AG09319 (cell line): ENCODE data around the gene MLC1.

Experiments used
- DNase-seq: peaks from one replicate; pipeline ENCODE4 v3.0.0-alpha.2; 2010; ENCODE audit warnings: low read depth; ENCODE audit errors: extremely low read depth
- CTCF ChIP-seq: IDR thresholded peaks from 2 replicates; pipeline ENCODE4 v1.5.1; 2011; ENCODE audit warnings: low read depth, mild to moderate bottlenecking, inconsistent platforms, low read length, moderate library complexity

Gene MLC1

GRCh38 chr22:50061141-50061823, 23.9 kb downstream of the MLC1 start:
- TF ChIP-seq CTCF = no peak
- DNase-seq = no peak

GRCh38 chr22:50060441-50061140, 24.6 kb downstream of the MLC1 start:
- no peak for TF ChIP-seq CTCF
- no peak for DNase-seq

- no peak for TF ChIP-seq CTCF
- DNase-seq = no peak
These were observed 25.4 kb downstream of the MLC1 start for GRCh38 chr22:50059881-50060262.

GRCh38 chr22:50058906-50059880, 26.0 kb downstream of the MLC1 start:
- no peak for DNase-seq
- no peak; the same call in 1 of the 2 replicates for TF ChIP-seq CTCF

- TF ChIP-seq CTCF = no peak
- DNase-seq = no peak
These were observed 26.9 kb downstream of the MLC1 start, which contains the start of gene TTLL8 for GRCh38 chr22:50058061-50058905. Gene TTLL8 (minus strand): TSS chr22:50058298.

GRCh38 chr22:50057278-50058060, 27.8 kb downstream of the MLC1 start:
- no peak for TF ChIP-seq CTCF
- DNase-seq = no peak
